ENCODE data around the gene OR8A1. TPM values are rescaled to one million over a fixed set of nuclear protein-coding genes. Genes with fewer than 3 reads are reported as not detected.
"Not testable (repeated sequence)": the region's sequence is repeated elsewhere in the genome, so short reads cannot be mapped to it uniquely, and the experiment has no call there.

The OR8A1 gene
- total RNA-seq, 1 experiment from 2014 or later = not detected

GRCh38 chr11:124602193-124602592, 32.4 kb downstream of the OR8A1 start:
- H4K5ac ChIP-seq (ENCODE audit: insufficient read length, low read depth, low read length) = no peak overlapping the region
- H3K23ac ChIP-seq (ENCODE audit: insufficient read length, low read depth, low read length) = no peak overlapping the region
- H3K79me1 ChIP-seq (ENCODE audit: insufficient read depth, low read depth, low read length, poor library complexity, severe bottlenecking) = no peaks in the 10 kb centered on the region
- H2AK5ac ChIP-seq (ENCODE audit: insufficient read length, low read length) = no peak overlapping the region
- no peaks in the 10 kb centered on the region for H3K27me3 ChIP-seq (ENCODE audit: insufficient read depth, low read length)
- H3K18ac ChIP-seq (ENCODE audit: insufficient read length, low read depth, low read length) = no peak overlapping the region
- no peak overlapping the region for H2BK12ac ChIP-seq (ENCODE audit: insufficient read length, low read depth, low read length)
- no peak overlapping the region for H3K27ac ChIP-seq (ENCODE audit: insufficient read length, low read depth, low read length)
- no peak overlapping the region for H2BK15ac ChIP-seq (ENCODE audit: low read depth, low read length)
- no peak overlapping the region for H3K14ac ChIP-seq (ENCODE audit: insufficient read depth, low read length)
- no peaks in the 10 kb centered on the region for H4K20me1 ChIP-seq (ENCODE audit: control insufficient read depth, insufficient read depth, insufficient read length)
- Mint-ChIP-seq H3K9me3 (no peaks in the 10 kb centered on the region; a peak in 1 of 5 replicates), H3K36me3 (ENCODE audit: insufficient read depth in 1 of 3, low read depth in 3 of 3) (no peaks in the 10 kb centered on the region), H3K4me3 (no peak overlapping the region), H3K27me3 (ENCODE audit: low read depth) (peaks cover 6% of the 10 kb centered on the region), H3K27ac (no peak overlapping the region), H3K4me1 (peaks cover 9 to 10% of the 10 kb centered on the region in 2 experiments)
- no peak overlapping the region for H3T11ph ChIP-seq (ENCODE audit: low read length)
- no CpG with 5 or more reads among the region's 3 CpGs for WGBS (ENCODE audit: extremely low coverage, insufficient read length, low lambda C conversion rate)
- H3K56ac ChIP-seq (ENCODE audit: insufficient read length, low read depth, low read length) = no peak overlapping the region
- no peak overlapping the region for H3K9ac ChIP-seq (ENCODE audit: extremely low read depth, insufficient read length, low read length)
- no peak overlapping the region for H2BK20ac ChIP-seq (ENCODE audit: low read depth, low read length, poor library complexity, severe bottlenecking)
- no peak for TF ChIP-seq CTCF (conservative IDR thresholded peaks at IDR 0.05)
- peaks cover 4% of the 10 kb centered on the region; the same call in 1 of the 2 replicates for H3K4me1 ChIP-seq (ENCODE audit: insufficient read depth, low read length)
- no peak overlapping the region for H3K4ac ChIP-seq (ENCODE audit: low read depth, low read length)
- DNase-seq = no peak
- H2BK5ac ChIP-seq (ENCODE audit: insufficient read length, low read length) = no peak overlapping the region
- no peak overlapping the region for H3K4me2 ChIP-seq (ENCODE audit: insufficient read depth, insufficient read length, low read length)
- no peak overlapping the region for H2AFZ ChIP-seq (ENCODE audit: low read length)
- H4K8ac ChIP-seq (replicated peaks; ENCODE audit: insufficient read length, low read depth, low read length) = no peak overlapping the region
- no peaks in the 10 kb centered on the region for H3K79me2 ChIP-seq (ENCODE audit: insufficient read depth, low read length)
- no peak overlapping the region for H2BK120ac ChIP-seq (ENCODE audit: low read depth, low read length, poor library complexity, severe bottlenecking)
- no peak overlapping the region for H4K91ac ChIP-seq (ENCODE audit: insufficient read length, low read depth, low read length)
- no peaks in the 10 kb centered on the region for H3K23me2 ChIP-seq (ENCODE audit: insufficient read length, low read depth, low read length, poor library complexity, severe bottlenecking)
- H3K9me3 ChIP-seq (ENCODE audit: control insufficient read depth, low read depth, low read length) = no peaks in the 10 kb centered on the region

- not testable (repeated sequence) for H4K8ac ChIP-seq (replicated peaks; ENCODE audit: insufficient read length, low read depth, low read length); H4K91ac ChIP-seq (ENCODE audit: insufficient read length, low read depth, low read length); H3K4me3 Mint-ChIP-seq; H3K27me3 ChIP-seq (ENCODE audit: insufficient read depth, low read length); H3K4me2 ChIP-seq (ENCODE audit: insufficient read depth, insufficient read length, low read length); H3T11ph ChIP-seq (ENCODE audit: low read length); H3K9me3 ChIP-seq (ENCODE audit: control insufficient read depth, low read depth, low read length); H3K4ac ChIP-seq (ENCODE audit: low read depth, low read length); H3K23me2 ChIP-seq (ENCODE audit: insufficient read length, low read depth, low read length, poor library complexity, severe bottlenecking); H3K27ac Mint-ChIP-seq; H3K14ac ChIP-seq (ENCODE audit: insufficient read depth, low read length); H3K79me1 ChIP-seq (ENCODE audit: insufficient read depth, low read depth, low read length, poor library complexity, severe bottlenecking); H3K79me2 ChIP-seq (ENCODE audit: insufficient read depth, low read length); H2AFZ ChIP-seq (ENCODE audit: low read length); H3K56ac ChIP-seq (ENCODE audit: insufficient read length, low read depth, low read length); H3K4me1 ChIP-seq (ENCODE audit: insufficient read depth, low read length); H3K18ac ChIP-seq (ENCODE audit: insufficient read length, low read depth, low read length); DNase-seq; H3K27ac ChIP-seq (ENCODE audit: insufficient read length, low read depth, low read length); H2BK120ac ChIP-seq (ENCODE audit: low read depth, low read length, poor library complexity, severe bottlenecking); H3K36me3 Mint-ChIP-seq (ENCODE audit: insufficient read depth in 1 of 3, low read depth in 3 of 3); H3K27me3 Mint-ChIP-seq (ENCODE audit: low read depth); H3K9ac ChIP-seq (ENCODE audit: extremely low read depth, insufficient read length, low read length); H2AK5ac ChIP-seq (ENCODE audit: insufficient read length, low read length); H2BK5ac ChIP-seq (ENCODE audit: insufficient read length, low read length); H4K5ac ChIP-seq (ENCODE audit: insufficient read length, low read depth, low read length); H3K9me3 Mint-ChIP-seq; H2BK12ac ChIP-seq (ENCODE audit: insufficient read length, low read depth, low read length); H4K20me1 ChIP-seq (ENCODE audit: control insufficient read depth, insufficient read depth, insufficient read length); H2BK15ac ChIP-seq (ENCODE audit: low read depth, low read length); H2BK20ac ChIP-seq (ENCODE audit: low read depth, low read length, poor library complexity, severe bottlenecking); H3K23ac ChIP-seq (ENCODE audit: insufficient read length, low read depth, low read length)
- no CpG with 5 or more reads among the region's 3 CpGs for WGBS (ENCODE audit: extremely low coverage, insufficient read length, low lambda C conversion rate)
- H3K4me1 Mint-ChIP-seq = peaks cover 9 to 10% of the 10 kb centered on the region in 2 experiments
Observed at GRCh38 chr11:124602723-124603122, 32.9 kb downstream of the OR8A1 start.

Measured in H9 (cell line).